ENCODE results near the gene RTP4. TPM values are rescaled to one million over a fixed set of nuclear protein-coding genes. Genes with fewer than 3 reads are reported as not detected.
A peak's percentile ranks its signal among the peaks of the same experiment; 100 is the strongest.

RTP4 gene
- total and polyA plus RNA-seq, 11 donors, result 0.38 to 5.4 (median 1.2) TPM

GRCh38 chr3:187327845-187328244, 40.3 kb upstream of the RTP4 start:
- Histone ChIP-seq H3K27ac (no peak overlapping the region), H3K9me3 (no peaks in the 10 kb centered on the region), H3K4me3 (no peak overlapping the region), H3K4me1 (no peaks in the 10 kb centered on the region), H3K27me3 (peaks cover 0 to 9% (median 0%) of the 10 kb centered on the region in 9 donors), H3K36me3 (no peaks in the 10 kb centered on the region)
- WGBS, 4 donors, result 73 to 89% (median 79%) methylated on average over 2 of the region's 2 CpGs
- ATAC-seq, result no peak
- no peak for DNase-seq
- intact Hi-C loops (cut with DNase I), result no loop called here
- TF ChIP-seq, protein P1, sequence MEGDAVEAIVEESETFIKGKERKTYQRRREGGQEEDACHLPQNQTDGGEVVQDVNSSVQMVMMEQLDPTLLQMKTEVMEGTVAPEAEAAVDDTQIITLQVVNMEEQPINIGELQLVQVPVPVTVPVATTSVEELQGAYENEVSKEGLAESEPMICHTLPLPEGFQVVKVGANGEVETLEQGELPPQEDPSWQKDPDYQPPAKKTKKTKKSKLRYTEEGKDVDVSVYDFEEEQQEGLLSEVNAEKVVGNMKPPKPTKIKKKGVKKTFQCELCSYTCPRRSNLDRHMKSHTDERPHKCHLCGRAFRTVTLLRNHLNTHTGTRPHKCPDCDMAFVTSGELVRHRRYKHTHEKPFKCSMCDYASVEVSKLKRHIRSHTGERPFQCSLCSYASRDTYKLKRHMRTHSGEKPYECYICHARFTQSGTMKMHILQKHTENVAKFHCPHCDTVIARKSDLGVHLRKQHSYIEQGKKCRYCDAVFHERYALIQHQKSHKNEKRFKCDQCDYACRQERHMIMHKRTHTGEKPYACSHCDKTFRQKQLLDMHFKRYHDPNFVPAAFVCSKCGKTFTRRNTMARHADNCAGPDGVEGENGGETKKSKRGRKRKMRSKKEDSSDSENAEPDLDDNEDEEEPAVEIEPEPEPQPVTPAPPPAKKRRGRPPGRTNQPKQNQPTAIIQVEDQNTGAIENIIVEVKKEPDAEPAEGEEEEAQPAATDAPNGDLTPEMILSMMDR (IDR thresholded peaks at IDR 0.05), result no peak
- TF ChIP-seq POLR2A (IDR thresholded peaks at IDR 0.05), result no peak

GRCh38 chr3:187328691-187329090, 39.5 kb upstream of the RTP4 start:
- DNase-seq (no peak), ATAC-seq (no peak)
- Histone ChIP-seq H3K27ac (no peak overlapping the region), H3K4me3 (no peak overlapping the region), H3K9me3 (no peaks in the 10 kb centered on the region), H3K4me1 (no peaks in the 10 kb centered on the region), H3K27me3 (peaks cover 0 to 9% (median 0%) of the 10 kb centered on the region in 9 donors), H3K36me3 (no peaks in the 10 kb centered on the region)
- TF ChIP-seq, protein P1 (IDR thresholded peaks at IDR 0.05), result no peak
- TF ChIP-seq POLR2A (IDR thresholded peaks at IDR 0.05), result no peak
- 87 to 100% (median 93%) methylated on average over 3 of the region's 3 CpGs for WGBS, 4 donors
- intact Hi-C loops (cut with DNase I), result no loop called here

GRCh38 chr3:187334904-187335303, 33.3 kb upstream of the RTP4 start:
- intact Hi-C loops (cut with DNase I), result no loop called here
- WGBS, 4 donors, result 87 to 96% (median 92%) methylated on average over 4 of the region's 4 CpGs
- ATAC-seq, result no peak
- TF ChIP-seq POLR2A (IDR thresholded peaks at IDR 0.05), result no peak
- TF ChIP-seq, protein P1 (IDR thresholded peaks at IDR 0.05), result no peak
- Histone ChIP-seq H3K9me3 (no peaks in the 10 kb centered on the region), H3K4me1 (no peaks in the 10 kb centered on the region), H3K4me3 (no peak overlapping the region), H3K27me3 (no peaks in the 10 kb centered on the region), H3K36me3 (no peaks in the 10 kb centered on the region), H3K27ac (no peak overlapping the region)
- DNase-seq, result no peak

DNA sequence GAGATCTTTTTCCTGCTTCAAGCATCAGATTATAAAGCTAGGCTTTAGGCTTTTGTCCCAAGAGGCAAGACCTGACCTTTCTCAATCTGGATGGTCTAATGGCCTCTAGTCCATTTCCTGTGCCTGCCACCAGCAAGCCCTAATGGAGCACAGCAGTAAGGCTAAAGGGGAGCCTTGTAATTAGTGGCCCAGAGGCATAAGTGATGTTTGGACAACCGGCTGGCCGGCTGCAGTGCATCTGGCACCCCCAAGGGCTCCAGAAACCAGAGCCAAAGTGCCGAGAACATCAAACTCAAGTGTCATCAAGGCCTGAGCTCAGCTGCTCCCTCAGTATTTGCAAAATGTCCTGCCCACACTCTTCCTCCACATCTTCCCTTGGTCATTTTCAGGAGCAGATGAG, 31.9 kb upstream of the RTP4 start:
- intact Hi-C loops (cut with DNase I), result no loop called here
- H3K27me3 ChIP-seq, result no peaks in the 10 kb centered on the region
- peak in 1 of 4 donors; percentile 59 for ATAC-seq
- no peaks in the 10 kb centered on the region for H3K9me3 ChIP-seq
- 53 to 73% (median 62%) methylated on average over 2 to 3 of the region's 3 CpGs for WGBS, 4 donors
- H3K4me1 ChIP-seq, result no peaks in the 10 kb centered on the region
- no peak overlapping the region for H3K27ac ChIP-seq
- H3K36me3 ChIP-seq, result no peaks in the 10 kb centered on the region
- TF ChIP-seq POLR2A (IDR thresholded peaks at IDR 0.05), result no peak
- TF ChIP-seq, protein P1 (IDR thresholded peaks at IDR 0.05), result no peak
- peak in 2 of 5 donors; percentile 29 to 35 for DNase-seq
- H3K4me3 ChIP-seq, result no peak overlapping the region

Measured in heart left ventricle (tissue), 16 donors.